ENCODE data around the gene PRKN.

PRKN gene

DNA sequence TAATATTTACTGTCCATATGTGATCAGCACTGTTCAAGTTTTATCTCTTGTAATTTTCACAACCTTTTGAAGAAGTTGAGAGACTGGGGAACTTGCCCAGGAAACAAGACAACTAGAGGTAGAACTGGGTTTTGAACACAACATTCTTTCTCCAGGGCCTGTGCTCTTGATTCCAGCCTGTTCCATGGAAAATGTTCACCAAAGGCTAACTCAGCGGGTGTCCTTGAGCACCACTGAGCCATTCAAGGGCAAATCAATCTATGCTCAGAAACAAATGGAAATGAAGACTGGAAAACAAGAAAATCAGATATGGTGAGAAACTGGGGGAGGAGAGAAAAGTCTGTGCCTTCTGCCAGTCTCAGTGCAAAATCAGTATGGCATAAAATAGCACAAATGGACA lies 771.5 kb downstream of the PRKN start:
- no peak overlapping the region for H3K4me3 ChIP-seq (ENCODE audit: low read depth, low read length)
- TF ChIP-seq, protein P1, sequence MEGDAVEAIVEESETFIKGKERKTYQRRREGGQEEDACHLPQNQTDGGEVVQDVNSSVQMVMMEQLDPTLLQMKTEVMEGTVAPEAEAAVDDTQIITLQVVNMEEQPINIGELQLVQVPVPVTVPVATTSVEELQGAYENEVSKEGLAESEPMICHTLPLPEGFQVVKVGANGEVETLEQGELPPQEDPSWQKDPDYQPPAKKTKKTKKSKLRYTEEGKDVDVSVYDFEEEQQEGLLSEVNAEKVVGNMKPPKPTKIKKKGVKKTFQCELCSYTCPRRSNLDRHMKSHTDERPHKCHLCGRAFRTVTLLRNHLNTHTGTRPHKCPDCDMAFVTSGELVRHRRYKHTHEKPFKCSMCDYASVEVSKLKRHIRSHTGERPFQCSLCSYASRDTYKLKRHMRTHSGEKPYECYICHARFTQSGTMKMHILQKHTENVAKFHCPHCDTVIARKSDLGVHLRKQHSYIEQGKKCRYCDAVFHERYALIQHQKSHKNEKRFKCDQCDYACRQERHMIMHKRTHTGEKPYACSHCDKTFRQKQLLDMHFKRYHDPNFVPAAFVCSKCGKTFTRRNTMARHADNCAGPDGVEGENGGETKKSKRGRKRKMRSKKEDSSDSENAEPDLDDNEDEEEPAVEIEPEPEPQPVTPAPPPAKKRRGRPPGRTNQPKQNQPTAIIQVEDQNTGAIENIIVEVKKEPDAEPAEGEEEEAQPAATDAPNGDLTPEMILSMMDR (IDR thresholded peaks at IDR 0.05; ENCODE audit: low read depth, low read length, missing control alignments), result no peak
- DNase-seq (ENCODE audit: low read depth), result no peak

DNA sequence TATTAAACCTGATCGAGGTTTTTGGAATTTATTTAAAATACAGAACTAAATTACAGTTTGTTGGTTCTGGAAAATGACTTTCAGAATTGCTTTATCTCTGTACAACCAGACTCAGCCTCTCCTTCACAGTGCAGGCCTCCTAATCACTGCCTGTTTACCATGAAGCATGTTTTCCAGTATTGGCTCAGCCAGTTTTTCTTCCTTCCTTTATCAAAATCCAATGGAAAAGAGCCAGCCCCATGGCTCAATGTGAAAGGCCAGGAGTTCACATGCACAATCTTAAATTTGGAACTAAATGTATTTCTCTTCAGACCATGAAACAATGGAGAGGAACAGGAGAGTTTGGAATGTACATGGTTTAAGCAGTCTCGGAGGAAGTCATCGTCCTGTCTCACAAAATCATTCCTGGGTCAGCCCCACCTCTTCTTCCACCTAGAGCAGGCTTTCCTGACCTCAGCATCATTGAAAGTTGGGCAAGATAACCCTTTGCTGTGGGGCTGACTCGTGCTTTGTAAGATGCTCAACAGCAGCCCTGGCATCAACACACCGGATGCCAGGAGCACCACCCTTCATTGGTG lies 772.8 kb downstream of the PRKN start:
- TF ChIP-seq, protein P1 (IDR thresholded peaks at IDR 0.05; ENCODE audit: low read depth, low read length, missing control alignments), result no peak
- DNase-seq (ENCODE audit: low read depth), result no peak
- H3K4me3 ChIP-seq (ENCODE audit: low read depth, low read length), result no peak overlapping the region

DNA sequence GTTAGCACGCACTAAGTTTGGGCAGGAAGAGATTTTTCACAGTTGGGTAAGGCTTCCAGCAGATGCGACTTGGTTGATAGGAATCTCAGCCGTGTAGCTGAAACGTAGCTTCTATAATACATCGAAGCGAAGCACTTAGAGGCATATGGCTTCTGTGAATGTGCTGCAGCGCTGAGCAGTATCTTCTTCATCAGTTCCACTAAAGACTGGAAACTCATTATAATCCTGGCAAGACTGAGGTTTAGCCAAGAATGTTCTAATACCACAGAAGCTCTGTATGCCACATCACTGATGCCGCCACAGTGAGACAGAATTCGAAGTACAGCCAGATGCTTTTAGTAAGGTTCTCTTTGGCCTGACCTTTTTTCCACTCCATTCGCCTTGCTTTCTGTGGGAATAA lies 773.5 kb downstream of the PRKN start:
- TF ChIP-seq, protein P1 (IDR thresholded peaks at IDR 0.05; ENCODE audit: low read depth, low read length, missing control alignments), result no peak
- H3K4me3 ChIP-seq (ENCODE audit: low read depth, low read length), result no peak overlapping the region
- no peak for DNase-seq (ENCODE audit: low read depth)

DNA sequence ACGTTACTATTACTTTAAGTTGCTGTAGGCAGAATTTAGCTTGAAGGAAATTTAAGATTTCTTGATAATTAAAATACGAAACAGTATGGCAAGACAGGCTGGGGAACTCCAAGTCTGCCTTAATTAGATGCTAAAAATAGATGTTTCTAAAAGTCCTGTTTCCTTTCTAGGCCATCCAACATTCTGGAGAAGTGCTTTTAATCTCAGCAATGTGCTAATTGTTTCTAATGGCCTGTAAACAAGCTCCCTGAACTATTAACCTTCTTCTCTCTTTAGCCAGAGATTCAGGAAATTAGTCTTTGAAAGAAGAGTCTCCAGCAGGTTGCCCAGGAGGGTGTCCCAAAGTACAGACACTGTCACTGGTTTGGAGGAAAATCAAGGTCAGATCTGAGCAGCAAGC lies 776.4 kb downstream of the PRKN start:
- H3K4me3 ChIP-seq (ENCODE audit: low read depth, low read length), result no peak overlapping the region
- TF ChIP-seq, protein P1 (IDR thresholded peaks at IDR 0.05; ENCODE audit: low read depth, low read length, missing control alignments), result no peak
- no peak for DNase-seq (ENCODE audit: low read depth)

DNA sequence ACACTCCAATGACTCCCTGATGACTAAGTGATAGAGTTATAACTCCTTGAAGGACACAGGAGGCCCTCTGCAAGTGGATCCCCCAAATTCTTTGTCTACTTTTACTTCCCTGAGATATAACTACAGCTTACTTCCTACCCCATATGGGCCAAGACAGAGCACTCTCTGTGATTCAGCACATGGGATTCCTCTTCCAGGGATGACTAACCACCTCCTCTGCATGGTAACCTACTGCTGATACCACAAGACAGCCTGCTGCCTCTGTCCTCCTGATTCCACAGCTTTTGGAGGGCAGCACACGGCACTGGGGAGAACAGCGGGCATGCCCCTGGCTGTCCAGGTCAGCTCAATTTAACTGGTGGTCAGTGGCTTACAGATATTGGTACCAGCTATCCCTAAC lies 778.0 kb downstream of the PRKN start:
- TF ChIP-seq, protein P1 (IDR thresholded peaks at IDR 0.05; ENCODE audit: low read depth, low read length, missing control alignments), result no peak
- H3K4me3 ChIP-seq (ENCODE audit: low read depth, low read length), result no peak overlapping the region
- no peak for DNase-seq (ENCODE audit: low read depth)

DNA sequence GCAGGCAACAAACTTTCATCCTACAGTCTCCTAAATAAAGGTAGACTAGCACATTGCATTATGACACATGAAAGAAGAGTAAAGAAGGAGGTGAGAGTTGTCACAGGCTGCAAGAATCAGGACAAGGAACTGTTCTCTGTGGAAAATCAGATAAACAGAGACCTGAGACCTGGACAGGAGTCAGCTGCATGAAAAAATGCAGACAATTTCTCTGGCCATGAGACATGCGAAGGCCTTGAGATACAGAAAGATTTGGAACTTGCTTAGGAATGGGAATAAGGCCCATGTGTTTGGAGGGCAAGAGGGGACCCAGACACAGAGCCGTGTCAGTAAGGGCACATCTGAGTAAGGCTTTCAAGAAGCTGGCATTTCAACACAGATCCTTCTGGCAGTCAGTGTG lies 779.1 kb downstream of the PRKN start:
- TF ChIP-seq, protein P1 (IDR thresholded peaks at IDR 0.05; ENCODE audit: low read depth, low read length, missing control alignments), result no peak
- H3K4me3 ChIP-seq (ENCODE audit: low read depth, low read length), result no peak overlapping the region
- no peak for DNase-seq (ENCODE audit: low read depth)

DNA sequence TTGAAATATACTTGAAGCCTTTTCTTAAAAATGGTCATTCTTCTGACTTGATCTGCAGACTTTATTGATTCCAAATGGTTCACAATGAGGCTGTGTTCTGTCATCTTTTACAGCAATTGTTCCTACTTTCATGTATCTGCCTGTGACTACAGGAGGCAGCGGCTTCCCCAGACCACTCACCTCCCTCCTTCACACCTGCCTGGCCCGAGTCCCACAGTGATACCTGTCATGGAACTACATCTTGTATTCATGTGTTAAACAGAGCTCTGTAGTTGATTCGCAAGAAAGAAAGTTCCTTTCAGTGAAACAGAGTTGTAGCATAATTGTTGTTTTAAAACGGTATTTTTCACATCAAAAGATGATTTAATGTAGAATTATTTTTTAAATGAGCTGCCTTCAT lies 780.2 kb downstream of the PRKN start:
- TF ChIP-seq, protein P1 (IDR thresholded peaks at IDR 0.05; ENCODE audit: low read depth, low read length, missing control alignments), result no peak
- no peak for DNase-seq (ENCODE audit: low read depth)
- no peak overlapping the region for H3K4me3 ChIP-seq (ENCODE audit: low read depth, low read length)

Measured in GM12864 (cell line).